GM18870 (cell line): ENCODE measurements around the gene TCF25.

Experiments
- ATAC-seq: cut with Tn5 transposase; IDR thresholded peaks from one replicate; pipeline ENCODE4 v1.9.1; 2021; ENCODE audit warnings: moderate library complexity; ENCODE audit not compliant: unreplicated experiment

The TCF25 gene

DNA sequence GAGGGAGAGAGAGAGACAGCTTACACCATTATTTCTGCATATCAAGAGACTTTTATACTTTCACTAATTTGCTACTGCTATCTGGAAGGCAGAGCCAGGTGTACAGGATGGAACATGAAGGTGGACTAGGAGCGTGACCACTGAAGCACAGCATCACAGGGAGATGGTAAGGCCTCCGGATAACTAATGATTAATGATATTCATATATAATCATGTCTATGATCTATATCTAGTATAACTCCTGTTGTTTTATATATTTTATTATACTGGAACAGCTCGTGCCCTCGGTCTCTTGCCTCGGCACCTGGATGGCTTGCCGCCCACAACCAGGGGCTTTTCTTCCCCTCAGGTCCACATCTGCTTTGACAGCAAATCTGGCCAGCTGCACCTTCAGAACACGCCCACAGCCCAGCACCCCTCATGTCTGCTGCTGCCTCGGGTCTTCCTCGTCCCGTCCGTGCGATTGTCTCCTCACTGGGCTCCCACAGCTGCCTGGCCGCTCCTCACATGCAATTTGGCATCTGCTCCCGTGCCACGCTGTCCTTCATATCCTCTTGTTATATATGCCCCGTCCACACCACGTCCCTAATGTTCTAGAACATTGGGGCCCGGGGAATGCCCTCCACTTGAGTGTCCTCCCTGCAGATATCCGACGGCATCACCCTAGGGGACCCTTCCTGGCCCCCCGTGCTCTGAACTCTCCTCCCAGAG, 64.9 kb downstream of the TCF25 start:
- no peak for ATAC-seq

GRCh38 chr16:89944773-89945172, 71.4 kb downstream of the TCF25 start:
- ATAC-seq, result no peak

GRCh38 chr16:89945654-89946053, 72.3 kb downstream of the TCF25 start:
- ATAC-seq, result no peak

GRCh38 chr16:89946515-89946914, 73.1 kb downstream of the TCF25 start:
- no peak for ATAC-seq

GRCh38 chr16:89949121-89949742, 75.8 kb downstream of the TCF25 start:
- no peak for ATAC-seq

DNA sequence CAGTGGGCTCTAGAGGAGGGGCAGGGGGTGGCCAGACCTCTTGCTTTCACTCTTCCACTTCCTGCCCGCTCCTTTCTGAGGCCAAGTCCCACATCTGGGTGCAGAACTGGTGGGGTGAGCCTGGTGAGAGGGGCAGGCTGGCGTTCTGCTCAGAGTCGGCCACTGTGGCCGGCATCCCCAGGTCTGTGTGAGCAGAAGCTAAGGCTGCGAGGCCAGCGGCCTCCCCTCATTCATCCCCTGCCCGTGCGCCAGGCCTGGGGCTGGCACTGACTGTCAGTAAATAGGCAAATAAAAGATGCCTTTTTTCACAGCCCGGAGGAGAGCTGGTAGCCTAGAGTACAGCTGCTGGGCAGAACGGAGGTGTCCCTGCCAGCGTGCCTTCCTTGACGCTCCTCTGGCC, 76.4 kb downstream of the TCF25 start:
- ATAC-seq, result no peak

GRCh38 chr16:89951509-89951908, 78.1 kb downstream of the TCF25 start:
- ATAC-seq, result no peak

DNA sequence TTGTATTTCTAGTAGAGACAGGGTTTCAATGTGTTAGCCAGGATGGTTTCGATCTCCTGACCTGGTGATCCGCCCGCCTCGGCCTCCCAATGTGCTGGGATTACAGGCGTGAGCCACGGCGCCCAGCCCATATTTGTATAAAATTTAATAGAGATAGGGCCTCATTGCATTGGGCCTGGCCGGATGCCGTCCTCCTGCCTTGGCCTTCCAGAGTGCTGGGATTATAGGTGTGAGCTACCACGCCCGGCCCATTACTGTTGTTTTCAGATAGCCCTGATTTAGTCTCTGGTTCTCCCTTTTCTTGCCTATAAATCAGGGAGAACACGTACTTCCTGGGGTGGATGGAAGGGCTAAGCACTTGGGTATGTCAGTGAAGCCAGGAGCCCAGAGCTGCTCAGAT, 78.7 kb downstream of the TCF25 start:
- no peak for ATAC-seq

DNA sequence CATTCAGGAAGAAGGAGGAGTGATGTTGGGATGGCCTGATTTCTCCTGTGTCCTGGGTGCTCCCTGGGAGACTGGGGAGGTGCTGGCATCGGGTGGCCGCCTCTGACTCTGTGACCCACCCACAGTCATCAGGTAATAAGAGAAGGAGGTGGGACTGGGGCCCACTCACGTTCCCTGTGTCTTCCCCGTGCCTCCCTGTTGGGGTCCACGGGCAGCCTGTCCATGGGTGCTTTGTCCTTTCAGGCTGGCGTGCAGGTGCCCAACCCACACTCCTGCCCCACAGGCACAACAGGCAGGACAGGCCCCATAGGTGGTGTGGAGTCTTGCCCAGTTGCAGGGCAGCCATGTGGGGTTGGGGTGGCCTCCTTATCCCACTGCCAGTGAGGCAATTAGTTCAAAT, 79.2 kb downstream of the TCF25 start:
- no peak for ATAC-seq

GRCh38 chr16:89953671-89954406, 80.4 kb downstream of the TCF25 start:
- no peak for ATAC-seq

GRCh38 chr16:89954462-89954861, 81.1 kb downstream of the TCF25 start:
- no peak for ATAC-seq

GRCh38 chr16:89955001-89955685, 81.8 kb downstream of the TCF25 start:
- no peak for ATAC-seq

DNA sequence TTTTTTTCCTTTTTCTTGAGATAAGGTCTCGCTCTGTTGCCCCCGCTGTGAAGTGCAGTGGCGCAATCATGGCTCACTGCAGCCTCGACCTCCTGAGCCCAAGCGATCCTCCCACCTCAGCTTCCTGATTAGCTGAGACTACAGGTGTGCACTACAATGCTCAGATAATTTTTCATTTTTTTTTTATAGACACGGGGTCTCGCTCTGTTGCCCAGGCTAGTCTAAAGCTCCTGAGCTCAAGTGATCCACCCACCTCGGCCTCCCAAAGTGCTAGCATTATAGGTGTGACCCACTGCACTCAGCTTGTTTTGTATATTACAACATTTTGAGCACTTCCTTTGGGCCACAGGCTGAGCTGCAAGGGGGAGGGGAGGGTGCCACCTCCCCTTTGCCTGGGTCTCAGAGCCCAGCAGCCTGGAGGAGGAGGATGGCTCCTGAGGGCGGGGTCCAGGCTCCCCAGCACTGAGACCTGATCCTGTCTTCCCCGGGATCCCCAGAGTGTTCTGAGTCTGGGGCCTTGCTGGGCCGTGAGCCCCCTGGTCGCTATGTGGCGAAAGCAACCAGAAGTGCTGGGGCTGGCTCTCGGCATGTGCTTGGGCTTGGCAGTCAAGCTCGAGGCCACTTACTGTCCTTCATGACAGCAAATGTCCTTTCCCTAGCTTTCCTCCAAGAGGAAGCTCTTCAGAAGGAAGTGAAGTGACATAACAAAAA, 83.3 kb downstream of the TCF25 start:
- ATAC-seq, result no peak

DNA sequence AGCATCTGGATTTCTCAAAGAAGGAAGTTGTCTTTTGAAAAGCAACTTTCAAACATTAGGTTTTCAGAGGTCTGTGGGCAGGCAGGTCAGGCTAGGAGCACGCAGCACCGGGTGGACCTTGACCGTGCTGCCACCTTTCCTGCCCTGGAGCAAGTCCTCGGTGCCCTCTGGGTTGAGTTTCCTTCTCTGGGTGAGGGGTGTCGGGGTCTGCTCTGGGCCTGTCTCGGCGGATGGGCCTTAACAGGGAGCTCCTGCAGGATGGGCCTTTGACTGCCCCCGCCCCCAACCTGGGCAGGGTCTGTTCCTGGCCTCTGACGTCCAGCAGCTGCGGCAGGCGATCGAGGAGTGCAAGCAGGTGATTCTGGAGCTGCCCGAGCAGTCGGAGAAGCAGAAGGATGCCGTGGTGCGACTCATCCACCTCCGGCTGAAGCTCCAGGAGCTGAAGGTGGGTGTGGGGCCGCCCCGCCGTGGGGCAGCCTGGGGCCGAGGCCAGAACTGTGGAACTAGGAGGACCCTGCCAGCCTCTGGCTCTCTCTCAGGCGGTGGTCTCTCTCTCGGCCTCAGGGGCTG, 83.9 kb downstream of the TCF25 start:
- no peak for ATAC-seq

- ATAC-seq, result no peak
These were observed 84.7 kb downstream of the TCF25 start for GRCh38 chr16:89958068-89958467.

GRCh38 chr16:89958596-89958995, 85.2 kb downstream of the TCF25 start:
- ATAC-seq, result no peak

DNA sequence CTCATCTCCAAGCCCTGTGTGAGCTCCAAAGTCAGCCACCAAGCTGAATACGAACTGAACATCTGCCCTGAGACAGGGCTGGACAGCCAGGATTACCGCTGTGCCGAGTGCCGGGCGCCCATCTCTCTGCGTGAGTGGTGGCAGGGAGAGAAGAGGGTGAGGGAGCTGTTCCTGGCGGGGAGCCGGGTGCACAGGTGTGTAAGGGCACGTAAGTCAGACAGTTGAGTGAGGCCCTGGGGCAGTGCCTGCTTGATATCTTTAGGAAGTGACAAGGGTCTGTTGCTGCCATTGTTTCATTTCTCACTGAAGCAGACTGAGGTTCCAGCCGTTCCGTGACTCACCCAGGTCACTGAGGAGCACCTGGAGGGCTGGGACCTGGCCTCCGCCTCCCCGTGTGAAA, 87.6 kb downstream of the TCF25 start:
- no peak for ATAC-seq
